T-helper 2 cell (primary cell): ENCODE results near the gene DARS2.
A peak's percentile ranks its signal among the peaks of the same experiment; 100 is the strongest.
"Not testable (repeated sequence)": the region's sequence is repeated elsewhere in the genome, so short reads cannot be mapped to it uniquely, and the experiment has no call there.

Source experiments
- DNase-seq, 5 experiments: peaks; one replicate each; pipeline versions ENCODE4 v3.0.0 to v3.0.0-alpha.2; 2012 to 2022

The DARS2 gene

DNA sequence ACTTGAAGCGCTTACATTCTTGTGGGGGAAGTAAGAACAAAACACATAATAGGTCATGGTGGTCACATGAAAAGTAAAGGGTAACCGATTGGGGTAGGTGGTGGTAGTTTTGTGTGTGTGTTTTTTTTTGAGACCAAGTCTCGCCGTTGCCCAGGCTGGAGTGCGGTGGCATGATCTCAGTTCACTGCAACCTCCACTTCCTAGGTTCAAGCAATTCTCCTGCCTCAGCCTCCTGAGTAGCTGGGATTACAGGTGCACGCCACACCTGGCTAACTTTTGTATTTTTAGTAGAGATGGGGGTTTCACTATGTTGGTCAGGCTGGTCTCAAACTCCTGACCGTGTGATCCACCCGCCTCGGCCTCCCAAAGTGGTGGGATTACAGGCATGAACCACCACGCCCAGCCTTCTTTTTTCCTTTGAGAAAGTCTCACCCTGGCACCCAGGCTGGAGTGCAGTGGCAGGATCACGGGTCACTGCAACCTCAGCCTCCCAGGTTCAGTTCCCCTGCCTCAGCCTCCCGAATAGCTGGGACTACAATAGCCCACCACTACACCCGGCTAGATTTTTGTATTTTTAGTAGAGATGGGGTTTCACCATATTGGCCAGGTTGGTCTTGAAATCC is 37.8 kb downstream of the DARS2 start:
- DNase-seq = not testable (repeated sequence)

DNA sequence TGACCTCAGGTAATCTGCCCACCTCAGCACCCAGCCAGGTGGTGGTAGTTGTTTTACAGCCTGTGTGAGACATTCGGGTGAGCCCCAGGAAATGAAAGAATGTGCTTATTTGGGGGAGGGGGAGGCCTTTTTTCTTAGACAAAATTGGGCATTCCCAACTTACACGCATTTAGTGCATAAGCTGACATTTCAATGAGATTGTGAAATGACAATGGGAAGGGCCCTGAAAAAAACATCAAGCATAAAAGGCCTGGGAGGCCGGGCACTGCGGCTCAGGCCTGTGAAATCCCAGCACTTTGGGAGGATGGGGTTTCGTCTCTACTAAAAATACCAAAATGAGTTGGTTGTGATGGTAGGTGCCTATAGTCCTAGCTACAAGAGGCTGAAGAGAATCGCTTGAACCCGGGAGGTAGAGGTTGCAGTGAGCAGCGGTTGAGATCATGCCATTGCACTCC is 38.3 kb downstream of the DARS2 start:
- no peak for DNase-seq

DNA sequence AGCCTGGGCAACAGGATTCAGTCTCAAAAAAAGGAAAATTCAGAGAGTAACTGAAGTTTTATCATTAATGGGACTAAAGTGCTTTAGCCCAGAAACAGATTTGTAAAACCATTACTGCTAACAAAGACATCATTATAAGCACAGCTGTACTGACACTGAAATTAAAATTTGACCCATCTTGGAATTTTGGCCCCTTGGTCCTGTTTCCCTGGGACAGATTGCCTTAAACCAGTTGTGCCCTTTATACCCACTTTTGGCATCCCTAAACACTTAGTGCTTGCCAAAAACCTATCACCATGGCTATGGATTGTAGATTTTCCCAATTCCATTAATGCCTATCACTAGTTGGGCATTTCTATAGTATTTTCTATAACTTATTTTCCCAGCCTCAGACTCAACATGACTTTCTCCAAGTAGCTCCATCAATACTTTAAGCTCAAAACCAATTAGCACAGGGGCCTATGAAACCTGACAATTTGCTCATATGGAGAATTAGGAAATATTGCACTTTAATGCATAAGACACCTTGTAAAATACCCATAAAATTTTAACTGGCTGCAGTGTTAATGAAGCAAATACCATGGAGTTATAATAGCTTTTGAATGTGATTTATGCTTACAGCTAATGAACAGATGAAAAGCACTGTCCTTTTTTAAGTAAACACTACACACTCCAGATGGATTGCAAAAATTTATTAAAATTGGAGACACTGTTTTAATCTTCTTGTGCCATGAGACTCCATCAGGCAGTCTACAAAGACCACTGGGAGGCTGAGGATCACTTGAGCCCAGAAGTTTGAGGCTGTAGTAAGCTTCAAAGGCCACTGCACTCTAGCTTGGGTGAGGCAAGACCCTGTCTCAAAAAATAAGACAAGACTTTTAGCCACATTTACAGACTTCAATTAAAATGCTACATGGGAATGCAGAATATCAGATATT is 39.0 kb downstream of the DARS2 start:
- DNase-seq = no peak

DNA sequence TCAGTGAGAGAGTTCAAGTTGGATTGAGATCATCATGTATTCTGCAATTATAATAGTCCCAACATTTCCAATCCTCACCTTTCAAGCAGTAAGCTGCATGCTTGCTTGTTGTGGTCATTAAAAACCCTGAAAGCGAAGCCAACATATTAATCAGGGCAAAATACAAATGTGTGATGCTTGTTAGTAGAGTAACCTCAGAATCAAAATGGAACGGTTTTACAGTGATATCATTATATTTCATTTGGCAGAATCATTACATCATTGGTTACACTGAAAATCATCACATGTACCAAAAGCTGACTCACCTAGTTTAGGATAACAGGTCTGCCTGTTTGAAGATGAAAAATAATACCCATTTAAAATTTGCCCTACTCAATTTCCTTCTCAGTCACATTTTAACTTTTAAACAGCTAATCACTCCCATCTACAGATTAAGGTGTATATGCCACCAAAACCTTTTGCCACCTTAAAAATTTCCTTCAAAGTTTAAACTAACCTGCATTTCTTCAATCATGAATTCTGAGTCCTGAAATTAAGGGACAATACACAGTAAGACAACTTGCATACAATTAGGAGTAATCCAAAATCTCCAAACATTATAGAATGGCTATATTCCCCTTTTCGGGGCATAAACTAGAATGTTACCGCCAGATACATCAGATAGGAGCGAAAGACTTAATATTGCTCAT is 39.9 kb downstream of the DARS2 start:
- DNase-seq = peak in 1 of 5 experiments; percentile 45

DNA sequence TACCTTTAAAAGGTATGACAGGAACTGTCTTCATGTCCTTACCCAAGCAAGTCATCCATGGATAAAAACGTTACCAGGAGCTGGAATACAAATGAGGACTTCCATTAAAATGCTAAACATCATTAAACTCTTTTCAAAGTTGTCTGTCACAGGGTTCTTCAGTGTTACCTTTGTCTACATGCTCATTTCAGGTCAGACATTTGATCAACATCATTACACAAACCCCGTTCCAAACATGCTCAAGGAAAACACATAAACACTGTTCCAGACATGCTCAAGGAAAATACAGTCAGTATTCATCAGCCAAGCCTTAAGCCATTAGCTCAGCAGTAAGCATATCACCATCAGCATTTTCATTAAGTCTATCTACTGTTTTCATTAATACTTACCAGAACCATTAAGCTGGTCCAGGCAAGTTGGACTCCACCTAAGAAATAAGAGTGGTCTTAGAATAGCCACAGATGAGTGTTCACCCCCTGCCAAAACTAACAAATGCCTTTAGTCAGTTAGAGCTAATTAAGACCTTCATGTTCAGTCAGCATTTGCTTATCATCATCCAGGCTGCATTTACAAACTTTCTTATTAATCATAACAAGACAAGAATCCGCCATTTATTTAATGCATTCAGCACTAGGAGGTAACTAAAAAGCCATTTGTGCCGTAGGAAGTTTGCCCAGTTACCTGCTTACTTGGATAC is 41.1 kb downstream of the DARS2 start:
- peak in 1 of 5 experiments; percentile 36 for DNase-seq

DNA sequence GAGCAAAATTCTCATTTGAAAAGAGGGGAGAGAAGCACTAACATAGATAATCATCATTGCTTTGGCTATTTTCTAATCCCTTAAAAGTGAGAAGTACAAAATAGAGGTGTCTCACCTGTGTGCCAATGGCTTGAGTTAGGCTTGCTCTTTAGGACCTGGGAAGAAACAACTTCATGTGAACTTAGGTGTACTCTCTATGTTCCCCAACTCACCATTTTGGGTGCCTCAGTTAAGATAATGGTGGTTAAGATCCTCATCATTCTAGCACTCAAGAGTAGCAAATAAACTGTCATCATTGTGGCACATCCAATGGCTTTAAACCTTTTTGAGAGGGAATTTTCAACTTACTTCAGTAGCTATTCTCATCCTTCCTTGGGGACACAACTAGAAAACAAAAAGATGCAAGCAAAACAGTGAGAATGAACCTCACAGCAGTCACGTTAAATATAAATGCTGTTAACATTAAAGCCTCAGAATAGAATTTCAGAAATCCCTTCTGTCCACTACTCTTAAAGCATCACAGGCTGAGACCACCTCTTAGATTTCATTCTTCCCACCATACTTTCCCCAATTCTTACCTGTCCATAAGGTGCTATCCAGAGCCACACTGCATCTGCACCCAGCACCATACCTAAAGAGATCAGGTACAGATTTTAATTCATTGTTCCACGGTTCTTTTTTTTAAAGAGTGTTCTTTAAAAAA is 42.1 kb downstream of the DARS2 start:
- DNase-seq = peak in 1 of 5 experiments; percentile 33

DNA sequence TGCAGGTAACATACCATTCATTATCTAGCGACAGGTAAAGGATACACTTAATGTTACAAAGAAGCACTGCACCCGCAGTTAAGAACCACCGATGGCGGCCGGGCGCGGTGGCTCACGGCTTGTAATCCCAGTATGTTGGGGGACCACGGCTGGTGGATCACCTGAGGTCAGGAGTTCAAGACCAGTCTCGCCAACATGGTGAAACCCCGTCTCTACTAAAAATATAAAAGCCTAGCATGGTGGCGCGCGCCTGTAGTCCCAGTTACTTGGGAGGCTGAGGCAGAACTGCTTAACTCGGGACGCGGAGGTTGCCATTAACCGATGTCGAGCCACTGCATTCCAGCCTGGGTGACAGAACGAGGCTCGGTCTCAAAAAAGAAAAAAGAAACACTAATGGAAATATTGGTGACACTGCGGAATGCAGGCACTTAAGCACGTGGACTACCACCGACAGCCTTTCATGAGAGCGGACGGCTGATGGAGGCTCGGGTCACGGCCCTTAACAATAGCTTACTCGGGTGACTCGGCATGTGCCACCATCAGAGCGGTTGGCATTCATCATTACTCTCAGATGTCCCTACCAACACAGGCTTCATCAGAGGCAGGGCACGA is 42.8 kb downstream of the DARS2 start:
- DNase-seq = peak in 2 of 5 experiments; percentile 8 to 18

DNA sequence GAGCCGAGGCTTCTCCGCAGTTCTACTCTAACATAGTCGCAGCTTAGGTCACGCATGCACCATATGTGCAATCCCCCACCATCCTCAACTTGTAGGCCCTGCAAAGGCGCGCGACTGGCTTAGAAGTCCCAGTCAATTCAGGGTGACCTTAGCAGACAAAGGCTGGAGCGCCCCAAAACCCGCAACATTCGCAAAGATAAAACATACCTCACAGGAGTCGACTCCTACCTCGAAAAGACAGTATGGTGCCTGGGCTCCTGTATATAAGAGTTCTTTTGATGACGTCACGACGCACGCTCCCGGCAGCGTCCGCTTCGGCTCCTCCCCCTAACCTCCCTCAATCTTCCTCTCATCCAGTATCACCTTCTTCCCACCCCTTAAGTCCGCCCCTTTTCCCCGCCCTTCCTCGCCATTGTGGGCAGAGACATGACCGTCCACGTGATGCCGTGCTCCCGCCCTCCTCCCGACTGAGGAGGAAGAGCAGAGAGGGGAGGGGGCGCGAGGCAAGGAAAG is 43.3 kb downstream of the DARS2 start, which contains the start of gene GAS5:
Gene GAS5 (minus strand): TSS at position 237 of the 513 bp plus-strand sequence.
- DNase-seq = peak; percentile 94 to 100 (median 99)

DNA sequence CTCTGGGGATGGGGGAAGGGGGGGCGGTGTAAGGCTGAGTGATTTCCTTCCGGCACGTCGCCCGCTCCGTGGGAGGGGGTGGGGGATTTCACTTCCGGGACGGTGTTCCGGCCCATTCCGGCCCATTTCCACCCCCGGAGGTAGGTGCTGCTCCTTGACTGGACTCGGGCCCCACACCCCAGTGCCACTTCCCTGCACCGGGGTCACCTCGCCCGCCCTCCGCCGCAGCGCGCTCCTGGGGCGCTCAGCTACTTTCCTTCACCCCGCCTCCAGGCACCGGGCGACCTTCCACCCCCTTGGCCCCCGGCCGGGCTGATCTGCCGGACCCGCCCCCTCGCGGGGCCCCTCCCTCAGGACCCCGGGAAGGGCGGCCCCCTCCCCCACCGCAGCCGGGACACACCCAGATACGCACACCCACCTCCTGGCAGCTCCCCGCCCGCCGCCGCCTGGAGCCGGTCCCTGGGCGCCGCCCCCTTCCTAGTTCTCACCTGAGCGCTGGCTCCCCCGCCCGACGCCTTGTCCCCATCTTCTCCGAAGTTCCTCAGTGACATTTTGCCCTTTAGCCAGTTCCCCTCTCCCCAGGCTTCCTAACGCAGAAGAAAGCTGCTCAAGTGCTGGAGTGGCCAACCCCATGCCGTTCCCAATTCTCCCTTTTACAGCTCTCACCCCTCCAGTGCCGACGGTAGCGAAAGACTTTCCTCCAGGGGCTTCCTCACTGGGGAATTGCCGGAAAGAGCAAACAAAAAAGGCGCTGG is 44.0 kb downstream of the DARS2 start, which contains the start of gene ZBTB37:
Gene ZBTB37 (plus strand): TSS at position 115 of the 755 bp plus-strand sequence. CDS start 1,846 bp downstream, outside the sequence.
- peak; percentile 82 to 96 (median 86) for DNase-seq

DNA sequence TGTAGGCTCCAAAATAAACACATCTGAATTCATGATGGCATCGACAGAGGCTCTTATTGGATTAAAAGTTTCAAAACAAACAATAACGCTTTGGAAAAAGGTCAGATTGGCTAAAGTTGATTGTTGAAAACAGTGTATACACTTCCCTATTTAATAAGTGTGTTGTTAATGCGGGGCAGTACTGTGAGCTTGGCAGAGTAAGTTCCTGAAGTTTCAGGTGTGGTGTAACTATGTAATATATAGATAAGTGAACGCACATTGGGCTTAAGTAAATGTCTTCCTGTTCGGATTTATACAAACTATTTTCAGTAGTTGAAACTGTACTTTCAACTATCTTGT is 44.5 kb downstream of the DARS2 start:
- no peak for DNase-seq

DNA sequence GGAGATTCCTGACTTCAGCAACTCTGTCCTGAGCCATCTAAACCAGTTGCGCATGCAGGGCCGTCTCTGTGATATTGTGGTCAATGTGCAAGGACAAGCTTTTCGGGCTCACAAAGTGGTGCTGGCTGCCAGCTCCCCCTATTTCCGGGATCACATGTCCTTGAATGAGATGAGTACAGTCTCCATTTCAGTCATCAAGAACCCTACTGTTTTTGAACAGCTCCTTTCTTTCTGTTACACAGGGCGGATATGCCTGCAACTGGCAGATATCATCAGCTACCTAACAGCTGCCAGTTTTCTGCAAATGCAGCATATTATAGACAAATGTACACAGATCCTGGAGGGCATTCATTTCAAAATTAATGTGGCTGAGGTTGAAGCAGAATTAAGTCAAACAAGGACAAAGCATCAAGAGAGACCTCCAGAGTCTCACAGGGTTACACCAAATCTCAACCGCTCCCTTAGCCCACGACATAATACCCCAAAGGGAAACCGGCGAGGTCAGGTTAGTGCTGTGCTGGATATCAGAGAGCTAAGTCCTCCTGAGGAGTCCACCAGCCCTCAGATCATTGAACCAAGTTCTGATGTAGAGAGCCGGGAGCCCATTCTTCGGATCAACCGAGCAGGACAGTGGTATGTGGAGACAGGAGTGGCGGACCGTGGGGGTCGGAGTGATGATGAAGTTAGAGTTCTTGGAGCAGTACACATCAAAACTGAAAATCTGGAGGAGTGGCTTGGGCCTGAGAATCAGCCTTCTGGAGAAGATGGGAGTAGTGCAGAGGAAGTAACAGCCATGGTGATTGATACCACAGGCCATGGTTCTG is 46.0 kb downstream of the DARS2 start:
- DNase-seq = peak in 3 of 5 experiments; percentile 12 to 95 (median 18)

DNA sequence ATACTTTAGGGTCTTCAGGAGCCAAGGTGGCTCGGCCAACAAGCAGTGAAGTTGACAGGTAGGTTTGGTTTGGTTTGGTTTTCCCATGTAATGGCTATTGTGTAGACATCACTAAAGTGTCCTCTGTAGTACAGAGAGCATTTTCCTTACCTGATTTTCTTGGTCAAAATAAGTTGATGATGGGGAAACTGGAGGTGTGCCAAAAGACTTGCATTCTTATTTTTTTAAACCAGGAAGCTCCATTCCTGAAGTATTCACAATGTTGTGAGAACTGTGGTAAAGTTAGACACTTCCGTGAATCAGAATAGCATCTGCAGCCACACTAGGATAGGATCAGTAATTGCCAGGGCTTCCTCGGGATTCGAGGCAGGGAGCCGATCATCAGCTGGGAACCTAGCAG is 46.6 kb downstream of the DARS2 start:
- no peak for DNase-seq

DNA sequence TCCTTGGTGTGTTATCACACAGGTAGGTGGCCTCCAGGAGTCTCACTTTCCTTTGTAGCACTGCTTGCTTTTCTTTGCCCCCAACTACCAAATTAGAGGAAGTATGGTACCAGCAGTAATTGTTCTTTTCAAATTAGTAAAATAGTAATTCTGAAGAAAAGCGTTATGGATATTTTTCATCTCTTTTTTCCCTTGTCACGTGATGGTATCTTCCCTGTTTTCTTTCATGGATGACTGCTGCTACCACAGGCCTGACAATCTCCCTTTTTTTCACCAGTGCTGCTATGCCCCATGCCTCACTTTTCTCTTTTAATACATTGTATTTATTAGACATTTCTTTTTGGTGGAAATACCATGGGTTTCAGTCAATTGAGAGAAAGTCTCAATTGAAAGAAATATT is 47.0 kb downstream of the DARS2 start:
- DNase-seq = no peak

DNA sequence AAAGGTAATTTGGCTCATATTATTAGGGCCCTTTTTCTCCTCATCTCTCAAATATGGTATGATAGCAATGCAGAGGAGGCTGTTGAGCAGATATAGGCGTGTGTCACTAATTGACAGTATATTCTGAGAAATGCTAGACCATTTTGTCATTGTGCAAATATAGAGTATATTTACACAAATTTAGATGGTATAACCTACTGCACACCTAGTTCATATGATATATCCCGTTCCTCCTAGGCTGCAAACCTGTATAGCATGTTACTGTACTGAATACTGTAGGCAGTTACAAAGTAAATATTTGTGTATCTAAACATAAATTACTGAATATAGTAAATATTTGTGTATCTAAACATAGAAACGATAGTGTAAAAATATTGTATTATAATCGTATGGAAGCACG is 52.3 kb downstream of the DARS2 start:
- DNase-seq = no peak

DNA sequence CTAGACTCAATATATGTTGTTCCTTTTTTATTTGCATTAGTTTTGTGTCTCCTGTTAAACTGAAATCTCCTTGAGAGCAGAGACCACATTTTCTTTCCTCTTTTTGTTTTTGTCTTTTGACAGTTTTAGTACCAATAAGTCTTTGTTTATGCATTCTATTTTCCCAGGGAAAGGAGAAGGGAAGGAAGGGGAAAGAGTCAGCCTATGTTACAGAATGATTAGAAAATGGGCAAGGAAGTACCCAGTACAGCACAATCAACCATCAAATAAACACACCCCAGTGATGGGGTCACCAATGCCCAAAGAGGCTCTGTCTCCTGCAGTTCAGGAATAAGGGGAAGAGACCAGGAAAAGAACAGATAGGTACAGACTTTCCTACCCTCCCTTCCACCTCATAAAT is 53.8 kb downstream of the DARS2 start:
- no peak for DNase-seq

DNA sequence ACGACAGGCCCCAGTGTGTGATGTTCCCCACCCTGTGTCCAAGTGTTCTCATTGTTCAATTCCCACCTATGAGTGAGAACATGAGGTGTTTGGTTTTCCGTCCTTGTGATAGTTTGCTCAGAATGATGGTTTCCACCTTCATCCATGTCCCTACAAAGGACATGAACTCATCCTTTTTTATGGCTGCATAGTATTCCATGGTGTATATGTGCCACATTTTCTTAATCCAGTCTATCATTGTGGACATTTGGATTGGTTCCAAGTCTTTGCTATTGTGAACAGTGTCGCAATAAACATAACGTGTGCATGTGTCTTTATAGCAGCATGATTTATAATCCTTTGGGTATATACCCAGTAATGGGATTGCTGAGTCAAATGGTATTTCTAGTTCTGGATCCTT is 56.6 kb downstream of the DARS2 start:
- not testable (repeated sequence) for DNase-seq

DNA sequence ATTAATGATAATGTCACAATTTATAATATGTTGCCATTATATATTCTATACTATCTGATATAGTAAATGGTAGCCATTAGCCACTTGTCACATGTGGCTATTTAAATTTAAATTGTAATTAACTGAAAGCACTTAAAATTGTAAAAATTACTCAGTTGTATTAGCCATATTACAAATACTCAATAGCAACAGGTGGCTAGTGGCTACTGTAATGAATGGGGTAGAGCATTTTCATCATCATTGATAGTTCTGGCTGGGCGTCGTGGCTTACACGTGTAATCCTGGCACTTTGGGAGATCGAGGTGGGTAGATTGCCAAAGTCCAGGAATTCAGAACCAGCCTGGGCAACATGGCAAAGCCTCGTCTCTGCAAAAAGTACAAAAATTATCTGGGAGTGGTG is 60.2 kb downstream of the DARS2 start:
- no peak for DNase-seq

DNA sequence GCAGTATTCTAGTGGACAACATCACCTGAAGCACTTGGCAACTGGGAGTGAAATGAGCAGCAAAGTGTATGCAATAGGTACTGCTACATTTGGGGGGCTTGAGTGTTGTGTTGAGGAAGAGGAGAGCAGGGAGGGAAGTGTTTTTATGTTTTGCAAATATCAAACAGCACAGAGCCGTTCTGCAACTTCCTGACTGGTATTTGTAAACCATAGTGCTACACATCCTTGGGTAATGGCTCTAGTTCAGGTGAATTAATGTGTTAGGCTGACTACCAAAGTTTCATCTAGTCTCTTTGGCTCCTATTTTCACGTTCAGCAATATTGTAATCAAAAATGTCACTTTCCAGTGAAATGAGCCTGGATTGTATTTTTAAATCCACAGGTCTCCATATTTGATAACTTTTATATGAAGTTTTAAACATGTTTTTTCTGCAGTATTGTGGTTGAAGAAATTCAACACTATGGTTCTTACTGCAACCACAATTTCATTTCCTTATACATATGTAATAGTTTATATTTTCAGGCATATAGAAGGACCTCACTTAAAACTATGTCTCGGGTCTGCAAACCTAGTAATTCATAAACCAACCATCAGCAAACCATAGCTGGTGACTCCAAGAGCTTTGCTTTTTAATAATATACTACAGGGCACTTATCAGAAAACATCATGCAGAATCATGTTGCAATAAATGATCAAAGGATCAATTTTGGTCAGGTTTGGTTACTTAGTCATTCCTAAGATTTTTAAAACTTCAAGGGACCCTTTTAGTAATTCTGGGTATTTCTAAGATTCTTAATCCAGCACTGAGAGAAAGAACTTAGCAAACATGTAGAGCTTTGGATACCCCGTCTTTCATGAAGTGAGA is 62.5 kb downstream of the DARS2 start:
- no peak for DNase-seq
